HG03139 (cell line): Measurements from ENCODE around the gene FCRL1.

Experiments
- ATAC-seq: cut with Tn5 transposase; IDR thresholded peaks from one replicate; pipeline ENCODE4 v1.9.1; 2021; ENCODE audit not compliant: unreplicated experiment

Gene FCRL1, protein sequence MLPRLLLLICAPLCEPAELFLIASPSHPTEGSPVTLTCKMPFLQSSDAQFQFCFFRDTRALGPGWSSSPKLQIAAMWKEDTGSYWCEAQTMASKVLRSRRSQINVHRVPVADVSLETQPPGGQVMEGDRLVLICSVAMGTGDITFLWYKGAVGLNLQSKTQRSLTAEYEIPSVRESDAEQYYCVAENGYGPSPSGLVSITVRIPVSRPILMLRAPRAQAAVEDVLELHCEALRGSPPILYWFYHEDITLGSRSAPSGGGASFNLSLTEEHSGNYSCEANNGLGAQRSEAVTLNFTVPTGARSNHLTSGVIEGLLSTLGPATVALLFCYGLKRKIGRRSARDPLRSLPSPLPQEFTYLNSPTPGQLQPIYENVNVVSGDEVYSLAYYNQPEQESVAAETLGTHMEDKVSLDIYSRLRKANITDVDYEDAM

DNA sequence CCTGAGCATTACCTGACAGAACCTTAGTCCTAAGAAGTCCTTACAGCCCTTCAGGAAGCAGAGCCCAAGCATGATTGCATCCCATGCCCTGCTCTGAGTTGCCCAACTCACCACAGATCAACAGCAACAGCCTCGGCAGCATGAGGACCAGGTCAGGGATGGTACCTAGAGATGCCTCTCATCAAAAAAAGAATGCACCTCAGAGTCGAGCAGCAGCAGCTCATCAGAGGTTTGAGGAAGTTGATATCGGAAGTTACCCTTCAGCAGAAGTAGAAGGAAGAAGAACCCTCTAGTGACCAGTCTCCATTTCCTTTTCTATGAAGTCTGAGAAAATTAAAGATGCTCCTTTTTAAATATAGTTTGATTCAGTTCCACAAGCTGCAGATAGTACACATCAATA, at the start of gene FCRL1:
Gene FCRL1, minus strand, starts transcription at position 225 of the 400 bp plus-strand sequence. Its CDS starts 83 bp downstream, at position 142.
- no peak for ATAC-seq

GRCh38 chr1:157868654-157869053, 48.7 kb upstream of the FCRL1 start:
- ATAC-seq, result no peak

DNA sequence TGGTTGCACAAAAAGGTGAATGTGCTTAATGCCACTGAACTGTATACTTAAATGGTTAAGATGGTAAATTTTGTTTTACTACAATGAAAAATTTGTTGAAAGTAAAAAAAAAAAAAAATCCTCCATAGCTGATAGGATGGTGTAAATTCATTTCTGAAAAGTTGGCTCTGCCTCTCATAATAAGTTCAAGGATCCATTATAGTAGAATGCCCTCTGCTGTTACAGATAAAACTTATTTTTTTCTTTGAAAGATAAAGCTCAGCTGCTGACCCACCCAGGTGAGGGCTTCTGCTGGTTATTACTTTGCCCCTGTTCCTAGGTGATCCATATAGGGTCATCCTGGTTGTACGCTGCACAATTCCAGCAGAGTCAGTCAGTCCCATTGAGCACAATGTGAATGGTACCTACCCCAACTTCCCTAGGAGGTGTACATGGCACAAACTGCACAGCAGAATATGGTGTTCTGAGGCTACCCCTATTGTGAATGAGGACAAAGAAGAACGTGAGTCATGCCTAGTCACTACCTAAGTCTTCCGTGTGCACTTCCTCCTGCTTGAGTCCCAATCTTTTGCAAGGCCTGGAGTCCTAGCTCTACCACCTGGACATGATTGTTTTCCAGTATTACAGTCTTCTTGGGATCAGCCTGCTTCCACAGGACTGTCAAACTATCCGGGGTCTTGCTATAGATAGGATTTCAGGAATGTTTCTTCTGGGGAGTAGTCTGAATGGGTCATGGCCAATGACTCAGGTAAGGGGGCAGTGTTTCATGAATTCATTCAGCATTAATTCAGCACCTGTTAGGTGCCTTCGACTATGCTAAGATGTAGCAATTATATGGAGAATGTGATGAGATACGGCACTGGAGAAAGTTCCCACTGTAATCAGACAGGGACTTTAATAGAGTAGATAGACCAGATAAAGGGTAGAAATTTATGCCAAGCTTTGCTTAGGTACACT, 42.5 kb upstream of the FCRL1 start:
- no peak for ATAC-seq

GRCh38 chr1:157856538-157856937, 36.6 kb upstream of the FCRL1 start:
- ATAC-seq, result no peak

DNA sequence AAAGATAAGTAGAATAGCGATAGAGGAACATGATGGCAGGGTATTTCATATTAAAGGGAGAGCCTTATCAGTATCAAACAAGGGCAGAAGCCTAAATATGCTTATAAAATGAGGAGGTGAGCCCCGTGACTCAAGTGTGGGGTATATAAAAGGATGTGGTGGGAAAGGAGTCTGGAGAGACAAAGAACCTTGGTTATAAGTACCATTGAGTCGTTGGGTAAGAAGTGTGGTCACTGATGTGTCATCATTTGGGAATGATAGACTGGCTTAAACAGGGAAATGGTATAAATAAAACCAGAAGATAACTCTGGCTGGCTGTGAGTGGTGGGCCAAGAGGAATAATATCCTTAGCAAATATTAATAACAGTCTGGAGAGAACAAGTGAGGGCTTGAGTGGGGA, 32.6 kb upstream of the FCRL1 start:
- no peak for ATAC-seq

GRCh38 chr1:157849229-157849875, 29.4 kb upstream of the FCRL1 start:
- peak; percentile 65 for ATAC-seq

- ATAC-seq, result no peak
Observed at GRCh38 chr1:157844089-157844830, 24.3 kb upstream of the FCRL1 start.

DNA sequence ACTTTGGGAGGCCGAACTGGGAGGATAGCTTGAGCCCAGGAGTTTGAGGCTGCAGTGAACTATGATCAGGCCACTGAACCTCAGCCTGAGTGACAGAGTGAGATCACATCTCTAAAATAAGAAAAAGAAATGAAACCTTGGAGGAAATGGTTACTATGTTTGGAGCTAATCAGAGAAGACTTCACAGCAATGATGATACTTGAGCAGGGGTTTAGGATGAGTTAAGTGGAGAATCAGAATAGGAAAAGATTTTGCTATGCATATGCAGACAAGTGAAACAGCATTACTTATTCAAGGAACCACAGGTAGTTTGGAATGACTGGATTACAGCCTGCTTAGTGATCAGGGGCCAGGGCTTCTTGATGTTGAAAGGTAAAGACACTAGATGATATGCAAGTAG, 23.0 kb upstream of the FCRL1 start:
- no peak for ATAC-seq

GRCh38 chr1:157841708-157842107, 21.8 kb upstream of the FCRL1 start, which contains the start of gene CD5L:
TSS of gene CD5L (minus strand) at chr1:157841808. CDS start at chr1:157841701, 107 bp downstream.
- ATAC-seq, result no peak

- no peak for ATAC-seq
Observed at GRCh38 chr1:157838966-157839365, 19.0 kb upstream of the FCRL1 start.

GRCh38 chr1:157834430-157834829, 14.5 kb upstream of the FCRL1 start:
- no peak for ATAC-seq

- no peak for ATAC-seq
Observed at GRCh38 chr1:157833145-157833544, 13.2 kb upstream of the FCRL1 start.

DNA sequence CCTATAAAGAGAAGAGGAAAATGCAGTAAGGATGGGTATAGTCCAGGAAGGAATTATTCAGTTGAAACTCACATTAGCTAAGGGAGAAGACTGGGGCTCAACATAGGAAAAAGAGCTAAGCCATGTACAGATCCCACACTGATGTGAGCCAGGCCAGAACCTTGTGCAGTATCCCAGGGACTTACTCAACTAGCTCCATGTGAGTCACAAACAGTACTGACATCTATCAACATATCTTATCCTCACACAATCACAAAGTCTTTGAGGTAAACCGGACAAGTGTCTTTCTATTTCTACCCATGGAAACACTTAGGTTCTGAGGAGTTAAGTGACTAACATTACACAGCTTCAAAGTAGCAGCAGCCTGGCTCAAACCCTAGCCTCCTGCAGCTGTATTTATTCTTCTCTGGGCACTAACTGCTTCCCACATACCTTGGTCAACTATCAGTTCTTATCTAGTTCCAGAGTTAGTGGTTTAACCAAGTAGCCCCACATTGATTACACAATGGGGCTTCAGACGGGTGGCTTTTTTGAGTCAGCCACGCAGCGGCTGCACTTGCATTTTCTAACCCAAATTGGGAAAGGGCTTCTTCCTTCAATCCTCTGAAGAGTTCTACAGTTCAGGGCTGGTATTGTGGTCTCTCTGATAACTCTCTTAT, 12.2 kb upstream of the FCRL1 start:
- no peak for ATAC-seq

DNA sequence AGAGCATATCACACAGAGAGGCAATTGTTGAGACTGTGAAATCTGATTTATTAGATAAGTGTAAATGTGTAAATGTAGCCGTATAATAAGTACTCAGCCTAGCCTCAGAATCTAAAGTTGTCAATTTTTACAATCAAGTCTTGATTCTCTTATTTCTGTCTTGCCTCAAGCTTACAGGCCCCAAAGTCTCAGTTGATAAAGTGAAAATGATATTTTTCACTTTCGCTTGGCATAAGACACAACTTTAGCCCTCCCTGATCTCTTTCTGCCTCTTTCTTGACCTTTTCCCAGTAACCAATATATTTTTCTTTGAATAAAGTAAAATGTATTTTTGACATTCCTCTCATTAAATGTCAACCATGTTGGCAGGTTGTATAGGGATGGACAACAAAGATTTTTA, 11.0 kb upstream of the FCRL1 start:
- ATAC-seq, result no peak

- ATAC-seq, result no peak
Observed at GRCh38 chr1:157829711-157830110, 9.8 kb upstream of the FCRL1 start.

- ATAC-seq, result no peak
Observed at GRCh38 chr1:157829210-157829609, 9.3 kb upstream of the FCRL1 start.

- ATAC-seq, result no peak
Observed at GRCh38 chr1:157820299-157820698, 379 bp upstream of the FCRL1 start.

- no peak for ATAC-seq
Observed at GRCh38 chr1:157819215-157819614, 705 bp downstream of the FCRL1 start.

DNA sequence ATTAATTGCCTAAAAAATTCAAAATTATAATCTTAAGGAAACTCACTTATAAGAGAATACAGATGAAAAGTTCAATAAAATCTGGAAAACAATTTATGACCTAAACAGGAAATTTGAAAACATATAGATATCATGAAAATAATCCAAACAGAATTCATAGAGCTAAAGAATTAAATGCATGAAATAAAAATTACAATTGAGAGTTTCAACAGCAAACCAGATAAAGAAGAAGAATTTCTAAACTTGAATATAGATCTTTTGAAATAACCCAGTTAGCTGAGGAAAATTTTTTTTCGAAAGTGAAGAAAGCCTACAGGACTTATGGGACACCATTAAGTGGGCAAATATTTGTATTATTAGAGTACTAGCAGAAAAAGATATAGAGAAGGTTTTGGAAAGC, 6.7 kb downstream of the FCRL1 start:
- ATAC-seq, result no peak
